Measurements from ENCODE around the gene ABCA9. TPM values are rescaled to one million over a fixed set of nuclear protein-coding genes. Genes with fewer than 3 reads are reported as not detected.
A peak's percentile ranks its signal among the peaks of the same experiment; 100 is the strongest.

Gene ABCA9
- polyA plus RNA-seq, 1 experiment: 0.06 TPM

- DNase-seq (ENCODE audit: low read depth): peak; percentile 8
- H3K36me3 ChIP-seq (ENCODE audit: control insufficient read depth, insufficient read depth, low read length): no peaks in the 10 kb centered on the region
- no peak overlapping the region for H3K4me3 ChIP-seq (ENCODE audit: low read depth, low read length)
- ChIA-PET CTCF (no interaction called here), POLR2A (no interaction called here)
- TF ChIP-seq CTCF (IDR thresholded peaks at IDR 0.05; ENCODE audit: insufficient read depth, low read depth, low read length): no peak
- no peaks in the 10 kb centered on the region for H3K27me3 ChIP-seq (ENCODE audit: control insufficient read depth, insufficient read depth, low read length)
Observed at GRCh38 chr17:69047368-69048263, 13.1 kb downstream of the ABCA9 start.

- H3K4me3 ChIP-seq (ENCODE audit: low read depth, low read length): no peak overlapping the region
- CTCF ChIA-PET: no interaction called here
- no peaks in the 10 kb centered on the region for H3K27me3 ChIP-seq (ENCODE audit: control insufficient read depth, insufficient read depth, low read length)
- POLR2A ChIA-PET: no interaction called here
- TF ChIP-seq CTCF (IDR thresholded peaks at IDR 0.05; ENCODE audit: insufficient read depth, low read depth, low read length): no peak
- DNase-seq (ENCODE audit: low read depth): no peak
- H3K36me3 ChIP-seq (ENCODE audit: control insufficient read depth, insufficient read depth, low read length): no peaks in the 10 kb centered on the region
Observed at GRCh38 chr17:69046121-69046807, 14.5 kb downstream of the ABCA9 start.

- ChIA-PET CTCF (no interaction called here), POLR2A (no interaction called here)
- DNase-seq (ENCODE audit: low read depth): no peak
- Histone ChIP-seq H3K27me3 (ENCODE audit: control insufficient read depth, insufficient read depth, low read length) (no peaks in the 10 kb centered on the region), H3K4me3 (ENCODE audit: low read depth, low read length) (no peak overlapping the region), H3K36me3 (ENCODE audit: control insufficient read depth, insufficient read depth, low read length) (no peaks in the 10 kb centered on the region)
- TF ChIP-seq CTCF (IDR thresholded peaks at IDR 0.05; ENCODE audit: insufficient read depth, low read depth, low read length): no peak
Observed at GRCh38 chr17:69045646-69046045, 15.1 kb downstream of the ABCA9 start.

- H3K36me3 ChIP-seq (ENCODE audit: control insufficient read depth, insufficient read depth, low read length): no peaks in the 10 kb centered on the region
- TF ChIP-seq CTCF (IDR thresholded peaks at IDR 0.05; ENCODE audit: insufficient read depth, low read depth, low read length): no peak
- H3K27me3 ChIP-seq (ENCODE audit: control insufficient read depth, insufficient read depth, low read length): no peaks in the 10 kb centered on the region
- ChIA-PET POLR2A (no interaction called here), CTCF (no interaction called here)
- no peak overlapping the region for H3K4me3 ChIP-seq (ENCODE audit: low read depth, low read length)
- DNase-seq (ENCODE audit: low read depth): no peak
Observed at GRCh38 chr17:69044371-69044770, 16.4 kb downstream of the ABCA9 start.

GRCh38 chr17:69043098-69043734 lies 17.5 kb downstream of the ABCA9 start:
- TF ChIP-seq CTCF (IDR thresholded peaks at IDR 0.05; ENCODE audit: insufficient read depth, low read depth, low read length): no peak
- ChIA-PET POLR2A (no interaction called here), CTCF (interaction anchor here (0.6 kb wide), 1 partner anchor 26 kb away, joined by 3 read pairs; no protein-coding TSS in a partner anchor)
- Histone ChIP-seq H3K36me3 (ENCODE audit: control insufficient read depth, insufficient read depth, low read length) (no peaks in the 10 kb centered on the region), H3K27me3 (ENCODE audit: control insufficient read depth, insufficient read depth, low read length) (no peaks in the 10 kb centered on the region), H3K4me3 (ENCODE audit: low read depth, low read length) (no peak overlapping the region)
- no peak for DNase-seq (ENCODE audit: low read depth)

Measured in BJ (cell line).